ENCODE results near the gene SORCS3.

SORCS3 gene

GRCh38 chr10:104650072-104650471, 9.0 kb downstream of the SORCS3 start:
- H3K36me3 ChIP-seq: no peaks in the 10 kb centered on the region
- DNase-seq: peak; percentile 15
- H3K4me3 ChIP-seq (ENCODE audit: low read depth, low read length): no peak overlapping the region
- TF ChIP-seq CTCF (IDR thresholded peaks at IDR 0.05; ENCODE audit: low read depth, low read length): peak; percentile 54
- H3K27me3 ChIP-seq (ENCODE audit: insufficient read depth, low read depth, severe bottlenecking): peaks cover 13% of the 10 kb centered on the region
- H3K27ac ChIP-seq: no peak overlapping the region
- no peaks in the 10 kb centered on the region for H3K9me3 ChIP-seq (ENCODE audit: severe bottlenecking)

GRCh38 chr10:104650635-104651331, 9.7 kb downstream of the SORCS3 start:
- Histone ChIP-seq H3K27me3 (ENCODE audit: insufficient read depth, low read depth, severe bottlenecking) (peaks cover 8% of the 10 kb centered on the region), H3K9me3 (ENCODE audit: severe bottlenecking) (no peaks in the 10 kb centered on the region), H3K4me3 (ENCODE audit: low read depth, low read length) (no peak overlapping the region), H3K36me3 (no peaks in the 10 kb centered on the region), H3K27ac (no peak overlapping the region)
- DNase-seq: no peak
- no peak for TF ChIP-seq CTCF (IDR thresholded peaks at IDR 0.05; ENCODE audit: low read depth, low read length)

DNA sequence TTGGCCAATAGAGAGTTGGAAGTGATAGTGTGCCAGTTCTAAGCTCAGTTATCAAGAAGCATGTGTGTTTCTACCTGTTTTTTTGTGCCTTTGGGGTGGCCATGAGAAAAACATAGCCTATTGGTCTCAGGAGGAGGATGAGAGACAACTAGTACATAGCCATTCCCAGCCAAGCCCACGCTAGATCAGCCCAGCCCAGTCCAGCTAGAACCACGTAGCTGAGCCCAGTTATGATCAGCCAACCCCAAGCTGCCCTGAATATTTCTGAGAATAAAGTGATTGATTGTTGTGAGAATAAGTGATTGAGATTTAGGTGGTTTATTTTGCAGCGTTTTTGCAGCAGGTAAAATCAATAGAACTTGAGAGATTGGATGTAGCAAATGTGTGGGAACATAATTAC, 15.9 kb downstream of the SORCS3 start:
- Histone ChIP-seq H3K27me3 (ENCODE audit: insufficient read depth, low read depth, severe bottlenecking) (no peaks in the 10 kb centered on the region), H3K4me3 (ENCODE audit: low read depth, low read length) (no peak overlapping the region), H3K27ac (no peak overlapping the region), H3K9me3 (ENCODE audit: severe bottlenecking) (no peaks in the 10 kb centered on the region), H3K36me3 (no peaks in the 10 kb centered on the region)
- DNase-seq: no peak
- no peak for TF ChIP-seq CTCF (IDR thresholded peaks at IDR 0.05; ENCODE audit: low read depth, low read length)

GRCh38 chr10:104657457-104657856, 16.4 kb downstream of the SORCS3 start:
- Histone ChIP-seq H3K4me3 (ENCODE audit: low read depth, low read length) (no peak overlapping the region), H3K27ac (no peak overlapping the region), H3K36me3 (no peaks in the 10 kb centered on the region), H3K27me3 (ENCODE audit: insufficient read depth, low read depth, severe bottlenecking) (no peaks in the 10 kb centered on the region), H3K9me3 (ENCODE audit: severe bottlenecking) (no peaks in the 10 kb centered on the region)
- no peak for TF ChIP-seq CTCF (IDR thresholded peaks at IDR 0.05; ENCODE audit: low read depth, low read length)
- DNase-seq: no peak

DNA sequence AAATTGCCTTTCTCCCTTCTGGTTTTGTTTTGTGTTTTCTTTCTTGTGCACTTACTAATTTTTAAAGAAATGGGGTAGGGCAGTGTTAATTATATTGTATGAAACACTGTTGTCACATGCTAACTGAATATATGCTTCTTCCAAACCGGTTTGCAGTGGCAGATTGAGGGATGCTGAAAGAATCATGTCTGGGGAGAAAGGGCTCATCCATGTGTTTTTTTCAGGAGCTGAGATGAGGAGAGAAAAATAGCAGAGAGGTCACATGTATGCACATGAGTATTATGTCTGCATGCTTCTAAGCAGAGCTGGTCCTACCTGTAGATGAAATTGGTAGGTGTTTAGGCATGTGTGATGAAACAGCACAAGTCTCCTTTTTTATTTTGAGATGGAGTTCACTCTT, 17.0 kb downstream of the SORCS3 start:
- Histone ChIP-seq H3K9me3 (ENCODE audit: severe bottlenecking) (no peaks in the 10 kb centered on the region), H3K4me3 (ENCODE audit: low read depth, low read length) (no peak overlapping the region), H3K27me3 (ENCODE audit: insufficient read depth, low read depth, severe bottlenecking) (no peaks in the 10 kb centered on the region), H3K27ac (no peak overlapping the region), H3K36me3 (no peaks in the 10 kb centered on the region)
- no peak for DNase-seq
- TF ChIP-seq CTCF (IDR thresholded peaks at IDR 0.05; ENCODE audit: low read depth, low read length): no peak

DNA sequence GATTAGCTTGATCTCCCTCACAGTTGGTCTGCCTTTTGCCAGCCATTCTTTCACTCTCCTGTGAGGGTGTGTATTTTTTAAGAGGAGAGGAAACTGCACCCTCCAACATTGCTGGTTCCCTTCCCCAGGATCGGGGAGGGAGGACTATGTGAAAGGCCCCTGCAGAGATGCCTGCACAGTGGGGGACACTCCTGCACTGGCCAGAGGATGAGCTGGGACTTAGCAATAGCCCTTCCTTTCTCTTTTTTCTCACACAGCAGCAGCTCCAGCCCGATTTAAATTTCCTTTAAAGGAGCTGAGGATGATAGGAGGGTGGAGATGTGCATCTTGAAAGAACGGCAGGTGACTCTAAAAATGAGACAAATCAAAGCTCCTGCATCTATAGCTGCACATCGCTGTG, 18.7 kb downstream of the SORCS3 start:
- DNase-seq: no peak

More for the DNA sequence above, 18.7 kb downstream of the SORCS3 start:
- Histone ChIP-seq H3K9me3 (ENCODE audit: severe bottlenecking) (no peaks in the 10 kb centered on the region), H3K36me3 (no peaks in the 10 kb centered on the region), H3K4me3 (ENCODE audit: low read depth, low read length) (no peak overlapping the region), H3K27ac (no peak overlapping the region), H3K27me3 (ENCODE audit: insufficient read depth, low read depth, severe bottlenecking) (no peaks in the 10 kb centered on the region)
- no peak for TF ChIP-seq CTCF (IDR thresholded peaks at IDR 0.05; ENCODE audit: low read depth, low read length)

Data from WERI-Rb-1 (cell line).